Smooth muscle cell (in vitro differentiated cells): ENCODE results near the gene STX16. TPM values are rescaled to one million over a fixed set of nuclear protein-coding genes. Genes with fewer than 3 reads are reported as not detected.

Experiments
- DNase-seq: peaks from one replicate; lab custom pipeline; 2025; ENCODE audit not compliant: unreplicated experiment; lab: John Stamatoyannopoulos, UW
- H2AFZ ChIP-seq: fragments of 200-600 bp; sonication (generic); 2 replicates; pipeline ENCODE4 v1.6.0; 2016; ENCODE audit warnings: antibody characterized with exemption, low read depth, mild to moderate bottlenecking
- H3F3A ChIP-seq: fragments of 200-600 bp; sonication (generic); 2 replicates; pipeline ENCODE4 v1.6.0; 2017; ENCODE audit warnings: antibody characterized with exemption, low read depth
- H3K27ac ChIP-seq: fragments of 200-600 bp; sonication (generic); 2 replicates; pipeline ENCODE4 v1.5.1; 2016; ENCODE audit warnings: low read depth, mild to moderate bottlenecking
- H3K27me3 ChIP-seq: fragments of 200-600 bp; sonication (generic); 2 replicates; pipeline ENCODE4 v1.6.1; 2016; ENCODE audit warnings: low read depth, mild to moderate bottlenecking
- H3K36me3 ChIP-seq: fragments of 200-600 bp; sonication (generic); 2 replicates; pipeline ENCODE4 v1.5.1; 2016; ENCODE audit warnings: low read depth
- H3K4me1 ChIP-seq: fragments of 200-600 bp; sonication (generic); 2 replicates; pipeline ENCODE4 v1.5.1; 2016; ENCODE audit warnings: low read depth
- H3K4me2 ChIP-seq: fragments of 200-600 bp; sonication (generic); 2 replicates; pipeline ENCODE4 v1.6.0; 2016; ENCODE audit warnings: mild to moderate bottlenecking
- H3K4me3 ChIP-seq: fragments of 200-600 bp; sonication (generic); 2 replicates; pipeline ENCODE4 v1.5.1; 2016; ENCODE audit warnings: mild to moderate bottlenecking
- H3K79me2 ChIP-seq: fragments of 200-600 bp; sonication (generic); 2 replicates; pipeline ENCODE4 v1.6.0; 2016; ENCODE audit warnings: low read depth, mild to moderate bottlenecking
- H3K9ac ChIP-seq: fragments of 200-600 bp; sonication (generic); 2 replicates; pipeline ENCODE4 v1.6.0; 2016; ENCODE audit warnings: low read depth
- H3K9me3 ChIP-seq: fragments of 200-600 bp; sonication (generic); replicated peaks from 2 replicates; pipeline ENCODE4 v1.5.1; 2016; ENCODE audit warnings: low read depth
- H4K20me1 ChIP-seq: fragments of 200-600 bp; sonication (generic); 2 replicates; pipeline ENCODE4 v1.6.0; 2016; ENCODE audit warnings: low read depth
- CTCF ChIP-seq: fragments of 200-600 bp; sonication (generic); IDR thresholded peaks from 2 replicates; pipeline ENCODE4 v1.5.1; 2017; ENCODE audit warnings: borderline replicate concordance, mild to moderate bottlenecking, antibody characterized with exemption; ENCODE audit not compliant: insufficient read depth, poor library complexity, severe bottlenecking
- WGBS: methylation state at CpG from one replicate; pipeline ENCODE4 v1.1.7; 2016; ENCODE audit warnings: low lambda C conversion rate; 5-methylcytosine and 5-hydroxymethylcytosine counted together
- polyA plus RNA-seq: library from polyadenylated mRNA; unstranded; fragments of >200 nt; fragmentation: Nextera tagmentation; extraction: Ambion mirVana; gene quantifications from 2 replicates; pipeline ENCODE4 v1.2.1, GENCODE V29; 2016
- total RNA-seq: library from RNA; depleted of rRNA; stranded (reverse); fragments of >200 nt; gene quantifications from 2 replicates; pipeline ENCODE4 v1.2.3, GENCODE V29; 2014

STX16 gene
- total and polyA plus RNA-seq, 2 experiments from 2014 or later, result 22.5 to 35.8 TPM

- H3F3A ChIP-seq, result peaks cover 4% of the 10 kb centered on the region
- no peak for TF ChIP-seq CTCF
- H3K4me1 ChIP-seq, result peaks cover 9% of the 10 kb centered on the region
- H3K9ac ChIP-seq, result no peak overlapping the region
- no peak overlapping the region for H3K4me3 ChIP-seq
- no peaks in the 10 kb centered on the region for H3K36me3 ChIP-seq
- WGBS, result 99% methylated on average over 10 of the region's 10 CpGs
- DNase-seq, result no peak
- H4K20me1 ChIP-seq, result no peaks in the 10 kb centered on the region
- H3K4me2 ChIP-seq, result no peak overlapping the region
- H3K27me3 ChIP-seq, result no peaks in the 10 kb centered on the region
- H3K79me2 ChIP-seq, result no peaks in the 10 kb centered on the region
- H3K27ac ChIP-seq, result peak overlapping the region; percentile 88
- H3K9me3 ChIP-seq, result no peaks in the 10 kb centered on the region
- H2AFZ ChIP-seq, result no peak overlapping the region
These were observed 17.7 kb upstream of the STX16 start for GRCh38 chr20:58633161-58634053.

- Histone ChIP-seq H3K4me2 (peak overlapping the region; percentile 51), H3K36me3 (no peaks in the 10 kb centered on the region), H3K27ac (peak overlapping the region; percentile 88), H3K79me2 (no peaks in the 10 kb centered on the region), H4K20me1 (no peaks in the 10 kb centered on the region), H3K4me1 (peaks cover 9% of the 10 kb centered on the region), H3K9me3 (no peaks in the 10 kb centered on the region), H3K9ac (peak overlapping the region; percentile 46), H3K4me3 (no peak overlapping the region), H3F3A (peaks cover 4% of the 10 kb centered on the region), H2AFZ (no peak overlapping the region), H3K27me3 (no peaks in the 10 kb centered on the region)
- DNase-seq, result no peak
- TF ChIP-seq CTCF, result no peak
- 91% methylated on average over 17 of the region's 17 CpGs for WGBS
These were observed 17.0 kb upstream of the STX16 start for GRCh38 chr20:58634059-58634458.

GRCh38 chr20:58634521-58635278 is 16.4 kb upstream of the STX16 start:
- Histone ChIP-seq H4K20me1 (no peaks in the 10 kb centered on the region), H3K4me3 (no peak overlapping the region), H3K27me3 (no peaks in the 10 kb centered on the region), H2AFZ (no peak overlapping the region), H3K9me3 (no peaks in the 10 kb centered on the region), H3K4me2 (peak overlapping the region; percentile 51), H3K79me2 (no peaks in the 10 kb centered on the region), H3K36me3 (no peaks in the 10 kb centered on the region), H3K9ac (no peak overlapping the region), H3K27ac (peak overlapping the region; percentile 88), H3F3A (peaks cover 4% of the 10 kb centered on the region), H3K4me1 (peaks cover 8% of the 10 kb centered on the region)
- 48% methylated on average over 26 of the region's 26 CpGs for WGBS
- no peak for DNase-seq
- TF ChIP-seq CTCF, result no peak
